ENCODE data around the gene RRM1.
"Not testable (repeated sequence)": the region's sequence is repeated elsewhere in the genome, so short reads cannot be mapped to it uniquely, and the experiment has no call there.

Gene RRM1

DNA sequence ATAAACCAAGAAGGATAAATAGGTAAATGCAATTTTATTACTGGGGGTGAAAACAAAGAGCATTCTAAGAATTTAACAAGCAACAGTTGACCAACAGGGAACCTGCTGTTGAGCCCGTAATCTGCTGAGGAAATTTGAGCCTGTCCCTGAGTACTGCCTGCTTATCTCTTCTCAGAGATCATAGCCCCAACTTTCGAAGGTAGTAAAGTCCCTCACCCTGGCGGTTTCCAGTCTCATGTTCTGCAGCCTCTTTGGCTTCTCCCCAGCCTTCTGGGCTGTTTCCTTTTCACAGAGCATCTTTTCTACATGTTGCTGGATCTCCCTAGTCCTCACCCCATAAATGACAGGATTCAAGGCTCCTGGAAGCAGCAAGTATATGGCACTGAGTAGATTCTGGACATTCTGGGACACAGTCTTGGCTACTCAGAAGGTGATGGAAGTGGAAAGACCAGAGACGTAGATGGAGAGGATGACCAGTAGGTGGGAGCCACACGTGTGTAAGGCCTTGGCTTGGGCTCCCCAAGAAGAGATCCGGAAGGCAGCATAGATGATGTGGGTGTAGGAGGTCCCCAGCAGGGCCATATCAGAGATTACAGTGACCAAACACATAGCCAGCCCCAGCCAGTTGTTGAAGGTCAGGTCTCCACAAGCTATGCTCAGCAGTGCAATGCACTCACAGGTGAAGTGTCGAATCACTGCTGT, 51.6 kb downstream of the RRM1 start:
- no peak for DNase-seq

- DNase-seq, result no peak
These were observed 52.1 kb downstream of the RRM1 start for GRCh38 chr11:4146772-4147098.

DNA sequence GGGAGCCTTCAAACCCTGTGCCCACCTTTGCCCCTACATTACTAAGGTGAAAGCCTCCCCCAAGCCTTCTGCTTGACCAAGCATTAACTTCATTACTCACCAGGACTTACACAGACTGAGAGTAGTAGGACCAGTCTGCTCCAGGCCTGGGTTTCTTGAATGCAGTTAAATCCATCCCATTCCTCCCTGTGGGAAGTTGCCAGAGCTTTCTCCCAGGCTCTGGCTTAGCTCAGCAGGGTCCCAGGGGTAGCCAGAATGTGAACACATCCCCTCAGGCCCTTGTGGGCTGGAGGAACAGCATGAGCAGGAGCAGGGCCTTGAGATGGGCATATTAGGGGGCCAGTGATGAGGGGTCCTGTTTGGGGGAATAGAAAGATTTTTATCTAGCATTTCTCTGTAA, 59.9 kb downstream of the RRM1 start:
- DNase-seq, result no peak

GRCh38 chr11:4156571-4156970, 62.0 kb downstream of the RRM1 start:
- no peak for DNase-seq

GRCh38 chr11:4158818-4159217, 64.2 kb downstream of the RRM1 start:
- DNase-seq, result not testable (repeated sequence)

GRCh38 chr11:4161305-4161704, 66.7 kb downstream of the RRM1 start:
- no peak for DNase-seq

DNA sequence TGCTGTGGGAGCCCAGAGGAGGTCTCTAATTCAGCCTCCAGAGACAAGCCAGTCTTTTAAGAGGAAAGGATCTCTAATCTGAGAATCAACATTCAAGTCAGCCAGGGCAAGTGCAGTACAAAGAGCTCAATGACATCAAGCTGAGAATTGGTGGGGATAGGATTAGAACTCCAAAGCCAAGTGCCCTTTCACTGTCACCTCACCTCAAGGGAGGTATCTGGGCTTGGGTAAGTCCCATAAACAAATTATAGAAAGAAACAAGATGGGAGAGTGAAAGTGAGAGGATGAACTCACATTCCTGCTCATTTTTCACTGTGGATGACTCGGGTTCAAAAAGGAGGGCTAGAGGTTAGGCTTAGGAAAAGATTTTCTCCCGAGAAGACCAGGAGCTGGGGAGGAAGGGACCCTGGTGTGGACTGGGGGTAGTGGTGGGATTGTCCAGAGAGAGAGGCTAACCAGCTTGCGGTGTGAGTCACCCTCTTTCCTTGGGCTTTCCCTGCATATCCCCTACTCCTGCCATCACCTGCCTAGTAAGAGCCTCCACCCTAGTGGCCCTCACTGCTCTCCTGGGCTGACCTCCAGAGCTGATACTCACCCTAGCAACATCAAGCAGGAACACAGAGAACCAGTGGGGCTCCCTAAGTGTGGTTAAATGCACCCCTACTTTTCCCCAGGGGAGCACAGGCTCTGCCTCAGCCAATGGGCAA, 70.4 kb downstream of the RRM1 start:
- DNase-seq, result no peak

DNA sequence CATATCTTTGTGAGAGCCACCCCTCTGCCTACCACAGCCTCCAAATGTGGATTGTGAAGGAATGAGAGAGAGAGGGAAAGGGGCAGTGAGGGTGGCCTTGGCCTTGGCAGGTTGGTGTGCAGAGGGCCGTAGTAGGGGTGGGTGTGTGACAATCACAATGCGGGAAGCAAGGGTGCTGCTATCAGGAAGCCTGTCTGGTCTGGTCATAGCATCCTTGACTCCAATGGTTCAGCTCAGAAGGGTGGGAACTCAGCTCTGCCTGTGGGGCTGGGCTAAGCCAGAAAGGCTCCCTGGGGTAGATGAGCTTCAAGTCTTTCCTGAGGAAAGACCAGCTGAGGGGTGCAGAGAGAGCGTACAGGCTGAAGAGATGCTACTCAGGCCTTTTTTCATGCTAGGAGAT, 72.7 kb downstream of the RRM1 start:
- DNase-seq, result no peak

- DNase-seq, result no peak
These were observed 73.2 kb downstream of the RRM1 start for GRCh38 chr11:4167758-4168157.

DNA sequence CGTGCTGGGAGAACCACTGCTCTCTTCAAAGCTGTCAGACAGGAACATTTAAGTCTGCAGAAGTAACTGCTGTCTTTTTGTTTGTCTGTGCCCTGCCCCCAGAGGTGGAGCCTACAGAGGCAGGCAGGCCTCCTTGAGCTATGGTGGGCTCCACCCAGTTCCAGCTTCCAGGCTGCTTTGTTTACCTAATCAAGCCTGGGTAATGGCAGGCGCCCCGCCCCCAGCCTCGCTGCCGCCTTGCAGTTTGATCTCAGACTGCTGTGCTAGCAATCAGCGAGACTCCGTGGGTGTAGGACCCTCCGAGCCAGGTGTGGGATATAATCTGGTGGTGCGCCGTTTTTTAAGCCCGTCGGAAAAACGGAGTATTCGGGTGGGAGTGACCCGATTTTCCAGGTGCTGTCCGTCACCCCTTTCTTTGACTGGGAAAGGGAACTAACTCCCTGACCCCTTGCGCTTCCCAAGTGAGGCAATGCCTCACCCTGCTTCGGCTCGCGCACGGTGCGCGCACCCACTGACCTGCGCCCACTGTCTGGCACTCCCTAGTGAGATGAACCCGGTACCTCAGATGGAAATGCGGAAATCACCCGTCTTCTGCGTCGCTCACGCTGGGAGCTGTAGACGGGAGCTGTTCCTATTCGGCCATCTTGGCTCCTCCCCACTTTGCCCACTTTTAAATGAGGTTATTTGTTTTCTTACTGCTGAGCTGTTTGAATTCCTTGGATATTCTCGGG, 81.2 kb downstream of the RRM1 start:
- DNase-seq, result not testable (repeated sequence)

- no peak for DNase-seq
These were observed 84.4 kb downstream of the RRM1 start for GRCh38 chr11:4178813-4179662.

GRCh38 chr11:4180441-4181183, 86.0 kb downstream of the RRM1 start:
- no peak for DNase-seq

- no peak for DNase-seq
These were observed 87.5 kb downstream of the RRM1 start for GRCh38 chr11:4181782-4182721.

- DNase-seq, result no peak
These were observed 88.9 kb downstream of the RRM1 start for GRCh38 chr11:4183410-4184057.

- DNase-seq, result no peak
These were observed 89.7 kb downstream of the RRM1 start for GRCh38 chr11:4184163-4184916.

- DNase-seq, result no peak
These were observed 91.0 kb downstream of the RRM1 start for GRCh38 chr11:4185561-4185960.

- no peak for DNase-seq
These were observed 92.0 kb downstream of the RRM1 start for GRCh38 chr11:4186464-4187054.

- peak; percentile 82 for DNase-seq
These were observed 92.7 kb downstream of the RRM1 start for GRCh38 chr11:4187055-4187988.

All from activated gamma-delta T cell treated with Interleukin-2 at 50 U/mL for 16 hours (primary cell).